Measurements from ENCODE around the gene TNFRSF21. TPM values are rescaled to one million over a fixed set of nuclear protein-coding genes. Genes with fewer than 3 reads are reported as not detected.

Gene TNFRSF21
- total RNA-seq, 3 donors from 2014 or later = 54.8 to 92.5 (median 75.4) TPM

DNA sequence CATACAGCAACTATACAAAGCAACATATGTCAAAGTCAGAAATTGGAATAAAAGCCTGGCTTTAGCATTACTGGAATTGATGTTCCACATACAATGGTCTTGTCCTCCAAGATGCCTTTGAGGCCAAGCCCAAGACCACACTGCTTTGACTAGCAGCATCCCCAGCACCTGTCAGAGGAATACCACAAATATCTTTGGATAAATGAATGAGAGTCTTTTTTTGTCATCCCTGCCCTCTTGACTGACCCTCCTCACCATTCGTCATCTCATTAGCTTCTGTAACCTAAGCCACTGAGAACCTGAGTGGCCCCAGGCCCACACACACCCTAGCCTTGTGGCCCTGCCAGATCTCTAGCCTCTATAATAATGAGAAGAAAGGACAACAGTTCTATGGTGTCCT, 48.5 kb downstream of the TNFRSF21 start:
- intact Hi-C loops (cut with DNase I, micrococcal nuclease) = no loop called here
- Histone ChIP-seq H3K9me3 (no peaks in the 10 kb centered on the region), H3K4me1 (ENCODE audit: low read depth) (no peaks in the 10 kb centered on the region), H3K36me3 (ENCODE audit: low read depth) (no peaks in the 10 kb centered on the region), H3K4me3 (no peak overlapping the region)
- TF ChIP-seq, protein P1, sequence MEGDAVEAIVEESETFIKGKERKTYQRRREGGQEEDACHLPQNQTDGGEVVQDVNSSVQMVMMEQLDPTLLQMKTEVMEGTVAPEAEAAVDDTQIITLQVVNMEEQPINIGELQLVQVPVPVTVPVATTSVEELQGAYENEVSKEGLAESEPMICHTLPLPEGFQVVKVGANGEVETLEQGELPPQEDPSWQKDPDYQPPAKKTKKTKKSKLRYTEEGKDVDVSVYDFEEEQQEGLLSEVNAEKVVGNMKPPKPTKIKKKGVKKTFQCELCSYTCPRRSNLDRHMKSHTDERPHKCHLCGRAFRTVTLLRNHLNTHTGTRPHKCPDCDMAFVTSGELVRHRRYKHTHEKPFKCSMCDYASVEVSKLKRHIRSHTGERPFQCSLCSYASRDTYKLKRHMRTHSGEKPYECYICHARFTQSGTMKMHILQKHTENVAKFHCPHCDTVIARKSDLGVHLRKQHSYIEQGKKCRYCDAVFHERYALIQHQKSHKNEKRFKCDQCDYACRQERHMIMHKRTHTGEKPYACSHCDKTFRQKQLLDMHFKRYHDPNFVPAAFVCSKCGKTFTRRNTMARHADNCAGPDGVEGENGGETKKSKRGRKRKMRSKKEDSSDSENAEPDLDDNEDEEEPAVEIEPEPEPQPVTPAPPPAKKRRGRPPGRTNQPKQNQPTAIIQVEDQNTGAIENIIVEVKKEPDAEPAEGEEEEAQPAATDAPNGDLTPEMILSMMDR (IDR thresholded peaks at IDR 0.05) = no peak
- DNase-seq (no peak), ATAC-seq (no peak)

DNA sequence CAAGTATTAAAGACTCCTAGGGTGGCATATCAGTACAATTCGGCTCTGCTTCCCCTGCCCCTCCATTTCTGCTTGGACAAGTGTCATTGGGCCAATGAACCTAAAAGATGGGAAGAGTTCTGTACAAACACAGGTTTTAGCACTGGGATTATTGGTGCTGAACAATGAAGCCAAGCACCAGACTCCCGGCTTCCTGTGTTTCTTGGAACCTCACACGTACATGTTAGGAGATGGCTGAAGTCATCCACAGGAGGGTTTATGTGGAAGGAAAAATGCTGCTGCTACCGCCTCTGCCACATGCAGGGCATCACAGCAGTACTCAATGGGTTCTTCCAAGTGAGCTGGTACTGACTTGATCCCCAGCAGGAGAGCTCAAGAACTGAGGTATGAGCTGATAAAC, 49.7 kb downstream of the TNFRSF21 start:
- no peak for ATAC-seq
- no peaks in the 10 kb centered on the region for H3K9me3 ChIP-seq
- DNase-seq = no peak
- H3K36me3 ChIP-seq (ENCODE audit: low read depth) = no peaks in the 10 kb centered on the region
- TF ChIP-seq, protein P1 (IDR thresholded peaks at IDR 0.05) = no peak
- H3K4me3 ChIP-seq = no peak overlapping the region
- H3K4me1 ChIP-seq (ENCODE audit: low read depth) = no peaks in the 10 kb centered on the region
- intact Hi-C loops (cut with DNase I, micrococcal nuclease) = no loop called here

DNA sequence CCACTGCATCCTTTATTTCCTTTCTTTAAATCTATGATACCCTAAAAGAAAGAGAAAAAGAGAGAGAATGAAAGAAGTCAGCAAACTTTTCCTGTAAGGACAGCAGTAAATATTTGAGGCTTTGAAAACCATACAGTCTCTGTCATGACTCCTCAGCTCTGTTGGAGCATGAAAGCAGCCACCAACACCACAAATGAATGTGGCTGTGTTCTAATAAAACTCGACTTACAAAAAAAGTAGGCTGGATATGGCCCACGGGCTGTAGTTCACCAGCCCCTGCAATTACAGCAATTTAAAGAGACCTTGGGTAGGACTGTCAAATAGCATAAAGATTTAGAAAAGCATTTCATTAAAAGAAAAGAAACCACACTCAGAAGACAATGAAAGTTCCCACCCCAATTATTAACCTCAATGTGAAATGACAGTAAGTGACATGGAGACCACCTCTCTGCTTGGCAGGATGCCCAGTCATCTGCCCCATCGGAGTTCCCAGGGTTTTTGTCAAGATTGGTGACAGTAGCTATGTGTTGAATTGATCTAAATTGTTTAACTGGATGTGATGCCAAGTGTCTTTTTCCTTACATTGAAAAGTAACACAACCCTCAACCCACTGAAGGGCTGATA, 50.9 kb downstream of the TNFRSF21 start:
- intact Hi-C loops (cut with DNase I, micrococcal nuclease) = no loop called here
- Histone ChIP-seq H3K4me1 (ENCODE audit: low read depth) (no peaks in the 10 kb centered on the region), H3K4me3 (no peak overlapping the region), H3K9me3 (no peaks in the 10 kb centered on the region), H3K36me3 (ENCODE audit: low read depth) (no peaks in the 10 kb centered on the region)
- TF ChIP-seq, protein P1 (IDR thresholded peaks at IDR 0.05) = no peak
- no peak for ATAC-seq
- DNase-seq = no peak

DNA sequence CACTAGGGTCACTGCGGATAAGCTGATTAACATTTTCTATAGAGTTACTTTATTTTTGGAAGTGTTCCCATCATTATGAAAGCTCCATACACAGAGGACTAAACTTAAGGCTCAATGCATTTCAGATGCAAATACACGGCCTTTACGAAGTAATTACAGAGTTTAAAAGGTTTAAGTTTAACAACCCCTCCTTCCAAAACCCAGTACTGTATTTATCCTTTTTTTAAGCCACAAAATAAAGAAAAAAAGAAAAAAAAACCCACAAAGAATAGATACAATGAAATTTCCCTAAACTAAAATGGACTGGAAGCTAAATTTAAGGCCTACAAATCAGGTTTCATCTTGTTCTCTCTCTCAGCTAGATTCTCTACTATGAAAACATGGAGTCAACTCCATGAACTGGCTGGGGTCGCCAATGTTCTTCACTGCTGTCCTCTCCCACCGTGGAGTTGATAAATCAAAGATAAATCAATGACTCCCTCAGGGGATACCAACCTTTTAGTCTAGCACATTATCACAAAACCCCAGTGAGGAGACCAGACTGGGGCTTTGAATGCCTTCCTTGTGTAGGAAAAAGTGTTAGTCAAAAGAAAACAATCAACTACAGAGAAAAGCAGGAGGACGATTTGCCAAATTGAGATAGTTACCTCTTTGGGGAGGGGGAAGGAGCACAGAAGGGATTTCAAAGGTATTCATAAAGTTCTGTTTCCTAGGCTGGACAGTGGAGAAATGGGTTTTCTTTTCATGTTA, 52.5 kb downstream of the TNFRSF21 start:
- TF ChIP-seq, protein P1 (IDR thresholded peaks at IDR 0.05) = no peak
- Histone ChIP-seq H3K36me3 (ENCODE audit: low read depth) (no peaks in the 10 kb centered on the region), H3K4me3 (no peak overlapping the region), H3K9me3 (no peaks in the 10 kb centered on the region), H3K4me1 (ENCODE audit: low read depth) (no peaks in the 10 kb centered on the region)
- ATAC-seq (no peak), DNase-seq (no peak)
- intact Hi-C loops (cut with DNase I, micrococcal nuclease) = no loop called here

DNA sequence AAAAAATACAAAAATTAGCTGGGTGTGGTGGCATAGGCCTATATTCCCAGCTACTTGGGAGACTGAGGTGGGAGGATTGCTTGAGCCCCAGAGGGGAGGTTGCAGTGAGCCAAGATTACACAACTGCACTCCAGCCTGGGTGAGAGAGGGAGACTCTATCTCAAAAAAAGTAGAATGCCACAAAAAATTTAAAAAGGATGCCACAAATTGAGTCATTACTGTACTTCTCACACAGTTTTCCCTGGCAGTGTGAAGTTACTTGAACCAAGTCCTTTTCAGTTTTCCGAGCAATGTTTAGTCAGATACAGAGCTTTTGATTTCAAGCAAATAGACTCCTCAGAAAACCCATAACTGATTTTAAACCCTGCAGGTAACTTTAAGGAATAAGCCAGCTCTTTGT, 53.3 kb downstream of the TNFRSF21 start:
- ATAC-seq (no peak), DNase-seq (no peak)
- Histone ChIP-seq H3K4me3 (no peak overlapping the region), H3K36me3 (ENCODE audit: low read depth) (no peaks in the 10 kb centered on the region), H3K9me3 (no peaks in the 10 kb centered on the region), H3K4me1 (ENCODE audit: low read depth) (no peaks in the 10 kb centered on the region)
- intact Hi-C loops (cut with DNase I, micrococcal nuclease) = no loop called here
- TF ChIP-seq, protein P1 (IDR thresholded peaks at IDR 0.05) = no peak

Data from mucosa of descending colon (tissue), 3 donors.